GM18520 (cell line): ENCODE data around the gene MAML1.

Source experiments
- ATAC-seq: cut with Tn5 transposase; IDR thresholded peaks from one replicate; pipeline ENCODE4 v1.9.1; 2021; ENCODE audit not compliant: unreplicated experiment

The MAML1 gene

DNA sequence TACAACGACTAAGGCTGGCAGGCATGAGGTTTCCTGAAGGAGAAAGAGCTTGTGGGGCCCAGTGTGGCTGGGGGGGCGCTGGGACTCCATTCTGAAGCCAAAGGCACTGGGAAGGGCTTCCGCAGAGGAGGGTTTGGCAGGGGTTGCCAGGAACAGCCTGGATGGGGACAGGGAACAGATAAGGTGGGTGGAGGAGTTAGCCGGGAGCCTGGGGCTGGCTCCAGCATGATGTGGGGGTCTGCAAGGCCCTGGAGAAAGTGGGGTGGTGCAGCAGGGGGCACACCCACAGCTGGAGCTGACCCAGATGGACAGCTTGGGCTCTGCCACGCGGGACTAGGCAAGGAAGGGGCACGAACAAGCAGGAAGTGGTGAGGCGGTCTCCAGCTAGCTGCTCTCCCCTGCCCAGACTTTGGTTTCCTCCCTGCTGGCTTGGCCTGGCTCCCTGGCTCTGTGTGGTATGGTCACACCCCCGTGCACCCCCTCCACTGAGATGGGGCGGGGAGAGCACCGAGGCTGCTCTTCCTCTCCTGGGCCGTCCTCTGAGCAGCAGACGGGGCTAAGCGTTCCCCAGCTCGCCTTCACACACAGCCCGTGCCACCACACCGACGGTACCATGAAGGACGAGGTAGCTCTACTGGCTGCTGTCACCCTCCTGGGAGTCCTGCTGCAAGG is 61.0 kb downstream of the MAML1 start, which contains the start of gene LTC4S:
TSS of gene LTC4S (plus strand) at position 519 of the 672 bp plus-strand sequence. CDS start at position 614, 95 bp downstream.
- no peak for ATAC-seq

DNA sequence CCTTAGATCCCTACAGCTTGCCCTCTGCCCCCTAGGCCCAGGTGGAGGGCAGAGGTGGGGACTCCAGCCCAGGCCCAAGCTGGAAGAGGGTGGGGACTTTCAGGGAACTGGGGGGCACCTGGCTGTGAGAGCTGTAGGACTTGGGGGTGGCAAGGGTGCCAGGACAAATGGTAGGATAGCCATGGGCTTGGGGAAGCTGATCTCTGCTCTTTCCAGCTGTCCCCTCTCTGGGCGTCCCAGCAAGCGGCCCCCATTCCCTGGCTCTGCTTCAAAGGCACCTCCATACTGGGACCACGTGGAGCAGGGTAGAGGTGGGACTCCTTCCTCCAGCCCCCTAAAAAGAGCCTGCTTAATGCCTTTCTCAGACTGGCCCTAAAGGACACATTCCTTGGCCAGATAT is 61.5 kb downstream of the MAML1 start:
- no peak for ATAC-seq

DNA sequence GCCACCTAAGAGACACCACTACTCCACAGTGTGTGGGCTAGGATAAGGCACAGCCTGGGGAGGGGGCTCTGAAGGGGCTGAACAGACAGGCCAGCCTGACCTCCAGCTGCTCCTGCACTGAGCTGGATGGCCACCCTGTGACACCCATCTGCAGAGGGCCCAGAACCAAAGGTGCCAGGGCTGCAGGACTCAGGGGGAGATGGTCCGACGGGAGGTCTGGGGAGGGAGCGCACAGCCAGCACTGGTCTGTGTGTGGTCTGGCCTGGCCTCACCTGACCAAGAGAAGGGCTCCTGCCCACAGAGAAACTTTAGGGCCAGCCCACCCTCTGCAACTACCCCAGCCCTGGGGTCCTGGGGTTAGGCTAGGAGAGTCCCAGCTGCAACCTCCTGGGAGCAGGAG is 62.0 kb downstream of the MAML1 start:
- ATAC-seq, result no peak

DNA sequence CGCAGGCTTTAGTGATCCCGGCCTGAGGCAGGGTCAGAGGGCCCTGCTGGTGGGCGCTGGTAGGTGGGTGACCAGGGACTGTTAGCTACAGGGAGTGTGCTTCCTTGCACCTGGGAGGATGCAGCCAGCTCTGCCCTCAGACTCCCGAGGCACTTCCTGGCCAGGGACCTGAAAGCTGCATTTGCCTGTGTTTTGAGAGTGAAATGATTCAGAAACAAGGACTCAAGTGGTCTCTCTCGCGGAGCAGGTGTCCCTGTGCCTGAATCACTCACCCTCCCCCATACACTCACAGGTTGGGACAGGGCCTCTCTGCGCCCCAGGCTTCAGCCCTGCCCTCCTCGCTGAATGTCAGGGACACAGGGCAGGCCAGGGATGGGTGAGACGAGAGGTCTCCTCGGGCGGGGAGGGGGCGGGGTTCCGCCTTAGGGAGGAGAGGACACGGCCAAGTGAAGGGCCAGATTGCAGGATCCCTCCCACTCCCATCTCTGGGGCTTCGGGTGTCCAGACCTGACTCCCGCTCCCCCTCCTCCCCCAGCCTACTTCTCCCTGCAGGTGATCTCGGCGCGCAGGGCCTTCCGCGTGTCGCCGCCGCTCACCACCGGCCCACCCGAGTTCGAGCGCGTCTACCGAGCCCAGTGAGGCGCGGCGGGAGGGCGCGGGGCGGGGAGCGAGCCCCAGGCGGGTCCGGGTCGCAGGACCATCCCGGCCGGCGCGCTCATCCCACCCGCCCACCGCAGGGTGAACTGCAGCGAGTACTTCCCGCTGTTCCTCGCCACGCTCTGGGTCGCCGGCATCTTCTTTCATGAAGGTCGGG is 62.6 kb downstream of the MAML1 start:
- no peak for ATAC-seq

DNA sequence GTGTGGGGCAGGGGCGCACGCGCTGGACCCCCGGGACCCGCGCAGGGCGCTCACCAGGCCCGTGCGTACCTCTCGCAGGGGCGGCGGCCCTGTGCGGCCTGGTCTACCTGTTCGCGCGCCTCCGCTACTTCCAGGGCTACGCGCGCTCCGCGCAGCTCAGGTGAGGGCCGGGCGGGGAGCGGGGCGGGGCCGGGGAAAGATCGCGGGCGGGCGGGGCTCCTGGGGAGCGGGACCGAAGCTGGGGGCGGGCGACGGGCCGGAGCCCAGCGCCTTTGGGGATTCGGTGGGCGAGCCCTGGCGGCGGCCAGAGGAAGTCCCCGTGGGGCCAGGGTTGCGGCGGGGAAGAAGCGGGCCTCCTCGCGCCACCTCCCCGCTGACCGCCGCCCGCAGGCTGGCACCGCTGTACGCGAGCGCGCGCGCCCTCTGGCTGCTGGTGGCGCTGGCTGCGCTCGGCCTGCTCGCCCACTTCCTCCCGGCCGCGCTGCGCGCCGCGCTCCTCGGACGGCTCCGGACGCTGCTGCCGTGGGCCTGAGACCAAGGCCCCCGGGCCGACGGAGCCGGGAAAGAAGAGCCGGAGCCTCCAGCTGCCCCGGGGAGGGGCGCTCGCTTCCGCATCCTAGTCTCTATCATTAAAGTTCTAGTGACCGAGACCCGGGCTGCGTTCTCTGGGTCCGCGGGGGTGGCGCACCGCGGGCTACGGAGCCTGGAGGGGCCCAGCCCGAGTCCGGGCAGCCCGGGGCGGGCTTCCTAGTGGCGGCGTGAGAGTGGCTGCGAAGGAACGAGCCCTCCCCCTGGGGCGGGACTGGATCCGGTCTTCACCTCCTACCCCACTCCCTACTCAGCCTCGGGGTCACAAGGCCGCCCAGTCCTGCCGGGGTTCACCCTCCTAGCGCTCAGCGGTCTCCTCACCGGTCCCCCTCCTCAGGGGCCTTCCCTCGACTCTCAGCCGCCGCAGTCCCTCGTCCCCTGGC is 63.5 kb downstream of the MAML1 start:
- peak; percentile 81 for ATAC-seq

DNA sequence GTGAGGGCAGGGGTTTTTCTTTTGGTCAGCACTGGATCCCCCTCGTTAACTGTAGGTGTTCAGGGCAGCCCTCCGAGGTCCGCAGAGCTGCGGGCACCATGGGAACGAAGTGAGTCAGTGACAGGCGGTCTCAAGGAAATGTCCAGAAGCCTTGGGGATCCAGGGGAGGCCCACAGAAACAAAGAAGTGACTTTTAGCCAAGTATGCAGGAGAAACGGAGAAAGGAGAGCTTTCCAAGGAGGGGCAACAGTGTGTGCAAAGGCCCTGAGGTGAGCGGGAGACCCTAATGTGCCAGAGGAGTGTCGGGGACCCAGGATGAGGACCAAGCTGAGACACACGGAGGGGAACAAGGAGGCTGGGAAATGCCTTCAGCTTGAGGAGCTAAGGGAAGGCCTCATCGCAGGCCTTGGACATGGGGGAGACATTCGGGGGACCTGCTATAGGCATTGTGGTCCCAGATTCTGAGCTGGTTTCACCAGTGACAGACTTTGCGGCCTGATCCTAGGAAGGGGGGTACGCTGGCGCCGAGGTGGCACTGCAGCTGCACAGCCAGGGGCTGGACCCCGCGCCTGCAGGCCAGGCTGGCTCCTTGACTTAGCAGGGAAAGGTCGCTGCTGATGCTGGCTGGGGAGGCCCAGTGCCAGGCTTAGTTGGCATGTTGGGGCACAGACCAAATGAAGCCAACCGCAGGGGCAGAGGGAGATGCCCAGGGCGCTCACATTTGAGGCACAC is 64.4 kb downstream of the MAML1 start:
- ATAC-seq, result no peak

DNA sequence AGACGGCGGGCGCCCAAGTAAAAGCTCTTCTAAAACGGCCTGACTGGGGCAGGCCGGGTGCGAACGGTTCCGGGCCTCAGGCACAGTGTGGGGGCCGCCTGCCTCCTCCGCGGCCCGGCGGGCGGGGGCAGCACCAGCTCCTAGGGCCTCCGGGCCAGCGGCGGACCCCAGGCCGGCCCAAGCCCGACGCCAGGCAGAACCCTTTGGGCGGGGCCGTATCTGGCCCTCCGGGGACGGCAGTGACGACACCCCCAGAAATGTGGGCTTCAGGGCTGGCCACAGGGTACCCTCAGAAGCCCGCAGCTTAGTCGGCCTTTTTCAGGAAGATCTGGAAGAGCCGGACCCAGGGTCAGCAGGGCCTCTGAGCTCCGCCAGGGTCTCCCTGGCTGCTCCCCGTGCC is 65.1 kb downstream of the MAML1 start:
- no peak for ATAC-seq

DNA sequence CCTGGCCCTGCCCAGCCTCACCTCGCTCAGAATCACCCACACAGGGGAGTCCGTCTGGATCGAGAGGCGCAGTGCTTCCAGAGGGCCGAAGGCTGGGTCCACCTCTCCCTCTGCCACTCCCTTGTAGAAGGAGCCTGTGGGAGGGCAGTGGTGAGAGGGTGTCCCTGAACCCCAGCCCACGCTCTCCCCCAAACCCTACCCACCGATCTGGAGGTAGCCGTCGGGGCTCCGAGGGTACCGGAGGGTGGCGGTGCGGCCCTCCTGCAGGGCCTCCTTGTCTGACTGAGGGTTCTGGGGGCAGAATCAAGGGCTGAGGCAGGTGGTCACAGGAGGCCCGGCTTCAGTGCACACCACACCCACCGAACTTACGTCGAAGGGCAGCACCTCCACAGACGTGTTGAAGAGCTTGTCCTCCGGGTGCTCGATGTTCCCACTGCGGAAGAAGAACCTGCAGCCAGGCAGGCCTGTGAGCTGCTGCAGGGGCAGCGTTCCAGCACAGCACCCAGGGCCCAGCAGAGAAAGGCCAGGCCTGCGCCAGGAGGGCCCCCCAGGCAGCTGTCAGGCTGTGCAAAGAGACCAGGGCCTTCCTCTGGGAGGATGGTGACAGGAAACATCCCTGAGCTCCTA is 65.6 kb downstream of the MAML1 start:
- ATAC-seq, result no peak

DNA sequence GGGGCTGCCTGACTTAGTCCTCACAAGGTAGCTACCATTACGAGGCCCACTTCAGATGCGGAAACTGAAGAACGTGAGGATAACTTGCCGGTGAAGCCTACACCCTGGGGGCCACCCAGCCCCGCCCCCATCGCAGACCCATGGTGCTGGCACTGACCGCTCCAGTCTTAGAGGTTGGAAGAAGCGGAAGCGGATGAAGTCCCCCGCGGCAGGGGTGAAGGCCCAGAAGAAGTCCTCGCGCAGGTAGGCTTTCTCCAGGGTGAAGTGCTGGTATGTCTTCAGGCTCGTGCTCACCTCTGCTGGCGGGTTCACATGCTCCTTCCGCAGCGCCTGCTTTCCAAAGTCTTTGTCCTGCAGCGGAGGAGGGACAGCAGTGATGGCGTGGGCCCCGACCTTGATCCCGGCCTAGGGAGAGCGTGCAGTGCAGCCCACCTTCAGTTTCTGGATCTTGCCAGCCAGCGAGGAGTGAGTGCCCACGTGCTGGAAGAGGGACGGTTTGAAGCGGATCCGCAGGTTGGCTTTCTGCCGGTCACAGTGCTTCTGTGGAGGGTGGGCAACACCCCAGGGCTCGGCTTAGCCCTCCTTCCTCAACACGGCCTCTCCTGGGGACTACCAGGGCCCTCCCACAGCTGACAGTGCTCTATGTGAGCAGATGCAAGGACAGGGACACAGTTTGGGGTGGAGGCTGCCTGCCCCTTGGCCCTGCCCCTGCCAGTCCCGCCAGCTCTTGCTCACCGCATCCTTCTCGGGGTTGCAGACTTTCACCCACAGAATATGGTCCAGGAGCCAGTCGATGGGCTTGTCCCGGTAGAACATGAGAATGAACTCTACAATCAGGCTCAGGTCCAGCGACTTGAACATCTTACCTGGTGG is 66.4 kb downstream of the MAML1 start:
- no peak for ATAC-seq

DNA sequence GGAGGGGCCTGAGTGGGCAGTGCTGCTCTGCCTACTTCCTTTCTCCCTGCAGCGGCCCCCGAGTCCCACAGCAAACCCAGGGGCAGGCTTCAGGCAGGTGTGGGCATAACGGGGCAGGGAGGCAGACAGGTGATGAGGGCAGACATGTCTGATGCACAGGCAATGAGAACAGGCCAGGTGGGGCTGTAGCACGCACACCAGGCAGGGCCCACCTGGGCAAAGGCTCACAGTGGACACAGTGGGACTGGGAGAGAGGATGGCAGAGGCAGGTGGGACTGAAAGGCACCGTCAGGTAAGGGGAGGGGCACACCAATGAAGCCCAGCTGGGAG is 67.0 kb downstream of the MAML1 start:
- ATAC-seq, result no peak

DNA sequence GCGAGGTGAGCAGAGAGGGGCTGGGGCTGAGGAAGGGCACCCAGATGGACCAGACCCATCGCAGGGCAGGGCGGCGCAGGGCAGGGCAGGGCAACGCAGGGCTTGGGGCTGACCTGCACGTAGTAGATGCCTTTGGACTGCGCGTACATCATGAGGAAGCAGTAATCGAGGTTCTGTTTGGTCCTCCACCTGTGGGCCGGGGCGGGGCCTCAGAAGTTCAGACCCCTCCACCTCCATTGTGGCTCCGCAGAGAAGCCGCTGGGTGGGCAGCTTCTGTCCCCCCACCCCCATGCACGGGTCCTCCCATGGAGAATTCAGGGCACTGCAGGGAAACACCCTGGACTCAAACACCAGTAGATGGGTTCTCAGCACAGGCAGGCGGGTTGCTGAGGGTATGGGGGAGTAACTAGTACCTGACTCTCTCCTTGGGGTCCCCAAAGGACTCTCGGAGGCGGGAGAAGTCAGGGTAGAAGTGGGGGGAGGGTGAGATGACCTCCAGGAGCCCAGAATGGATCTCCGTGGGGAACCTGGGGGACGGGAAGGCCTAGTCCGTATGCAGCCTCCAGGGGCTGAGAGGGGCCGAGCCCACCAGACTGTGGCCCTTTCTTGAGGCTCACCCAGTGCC is 67.6 kb downstream of the MAML1 start:
- ATAC-seq, result no peak

DNA sequence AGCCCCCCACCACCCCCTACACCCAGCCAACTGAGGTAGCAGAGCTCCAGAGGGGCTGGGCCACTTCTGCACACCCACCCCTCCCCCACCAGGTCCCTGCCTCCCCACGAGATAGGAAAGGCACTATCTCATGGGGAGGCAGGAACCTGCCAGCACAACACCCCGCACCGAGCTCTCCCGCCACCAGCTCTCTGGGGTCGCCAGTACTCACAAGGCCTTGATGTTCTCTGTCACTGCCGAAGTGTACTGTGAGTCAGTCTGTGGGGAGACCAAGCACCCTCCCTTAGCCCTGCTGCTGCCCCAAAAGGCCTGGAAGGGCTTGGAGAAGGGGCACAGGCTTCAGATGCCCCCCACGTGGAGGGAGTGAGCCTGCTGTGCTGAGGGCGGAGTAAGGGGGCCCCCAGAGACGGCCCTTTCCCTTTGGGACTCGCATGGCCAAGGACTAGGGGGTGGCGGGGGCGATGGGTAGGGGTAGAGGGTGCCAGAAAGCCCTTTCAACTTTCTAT is 68.1 kb downstream of the MAML1 start:
- no peak for ATAC-seq

DNA sequence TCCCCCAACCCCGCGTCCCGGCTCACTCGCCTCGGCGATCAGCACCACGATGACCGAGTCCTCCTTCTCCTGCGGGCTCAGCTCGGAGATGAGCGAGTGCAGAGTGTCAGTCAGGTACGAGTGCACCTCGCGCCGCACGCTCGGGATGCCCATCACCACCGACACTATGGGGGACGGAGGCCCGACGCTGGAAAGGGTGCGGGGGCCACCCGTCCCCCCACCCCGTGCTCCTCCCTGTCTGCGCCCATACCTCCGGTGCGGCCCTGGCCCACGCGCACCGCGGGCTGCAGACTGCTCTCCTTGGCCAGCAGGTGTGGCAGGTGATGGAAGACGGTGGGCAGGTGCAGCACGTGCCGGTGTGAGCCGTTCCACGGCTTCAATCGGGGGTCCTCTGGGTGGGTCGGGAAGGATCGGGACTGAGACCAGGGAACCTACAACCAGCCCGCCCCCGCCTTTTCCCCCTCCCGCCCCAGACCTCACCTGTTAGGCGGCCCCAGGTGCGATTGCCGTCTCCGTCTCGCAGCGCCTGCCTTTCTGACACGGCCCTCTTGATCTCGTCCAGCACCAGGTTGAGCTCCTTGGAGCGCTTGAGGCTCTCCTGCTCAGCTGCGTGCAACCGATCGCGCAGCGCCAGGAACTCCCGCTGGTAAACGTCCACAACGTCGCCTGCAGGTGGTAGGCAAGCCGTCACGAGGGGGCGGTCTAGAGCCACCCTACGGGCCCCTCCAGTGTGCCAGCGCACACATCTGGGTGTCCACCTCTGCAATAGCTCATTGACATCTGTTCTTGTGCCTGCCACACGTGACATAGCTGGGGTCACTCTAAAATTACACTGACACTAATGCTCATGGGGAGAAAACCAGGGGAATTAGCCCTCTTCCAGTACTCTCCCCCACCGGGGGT is 68.9 kb downstream of the MAML1 start:
- no peak for ATAC-seq

DNA sequence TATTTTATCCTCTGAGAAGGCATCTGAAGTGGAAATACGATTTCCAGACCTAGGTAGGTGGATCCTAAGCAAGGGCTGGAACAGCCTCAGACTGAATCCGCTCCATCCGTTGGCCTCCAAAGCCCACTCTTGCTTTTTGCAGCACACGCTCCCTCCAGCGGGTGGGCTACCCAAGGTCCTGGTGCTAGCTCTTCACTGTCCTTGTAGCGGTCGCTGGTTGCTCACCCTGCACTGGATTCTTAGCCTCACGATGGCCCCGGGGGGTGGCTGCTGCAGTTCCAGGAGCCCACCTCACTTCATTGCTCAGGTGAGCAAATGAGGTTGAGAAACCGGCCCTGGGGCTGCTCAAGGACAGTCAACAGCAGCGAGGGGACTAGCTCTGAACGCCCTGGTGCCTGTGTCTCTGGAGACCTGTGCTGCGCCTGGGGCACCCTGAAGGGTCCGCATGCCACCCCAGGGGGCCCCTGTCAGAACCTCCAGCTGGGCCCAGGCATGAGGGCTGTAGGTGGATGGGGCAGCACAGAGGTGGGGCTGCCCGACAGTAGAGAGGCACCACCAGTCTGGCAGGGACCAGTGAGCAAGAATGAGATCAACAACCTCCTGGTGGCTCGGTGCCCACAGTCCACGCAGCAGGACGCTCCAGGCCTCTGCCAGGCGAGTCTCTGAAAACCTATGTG is 69.7 kb downstream of the MAML1 start:
- ATAC-seq, result no peak

DNA sequence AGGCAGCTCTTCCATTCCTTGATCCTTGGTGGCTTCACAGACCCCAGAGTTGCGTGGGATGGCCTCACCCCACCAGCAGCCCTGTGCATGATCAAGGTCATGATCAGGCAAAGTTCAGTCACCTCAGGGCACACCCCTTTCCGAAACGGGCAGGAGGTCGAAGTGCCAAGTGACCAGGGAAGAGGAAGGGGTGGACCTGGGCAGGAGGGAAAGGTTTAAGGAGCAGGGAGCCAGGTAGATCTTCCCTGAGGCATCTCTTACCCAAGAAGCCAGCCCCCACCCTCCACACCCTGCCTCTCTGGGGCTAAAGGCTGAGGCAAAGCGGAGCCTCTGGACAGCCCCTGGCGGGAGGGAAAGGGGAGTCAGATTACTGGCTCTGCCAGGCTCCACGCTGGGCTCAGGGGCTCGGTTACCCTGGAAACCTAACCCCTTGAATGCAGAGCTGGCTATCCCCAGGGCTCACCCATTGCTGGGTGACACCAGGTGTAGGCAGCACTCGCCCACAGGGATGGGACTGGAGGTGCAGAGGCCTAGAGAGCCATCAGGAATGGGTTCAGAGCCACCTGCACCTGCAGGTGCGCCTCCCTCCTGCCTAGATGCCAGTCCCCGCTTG is 70.4 kb downstream of the MAML1 start:
- no peak for ATAC-seq

DNA sequence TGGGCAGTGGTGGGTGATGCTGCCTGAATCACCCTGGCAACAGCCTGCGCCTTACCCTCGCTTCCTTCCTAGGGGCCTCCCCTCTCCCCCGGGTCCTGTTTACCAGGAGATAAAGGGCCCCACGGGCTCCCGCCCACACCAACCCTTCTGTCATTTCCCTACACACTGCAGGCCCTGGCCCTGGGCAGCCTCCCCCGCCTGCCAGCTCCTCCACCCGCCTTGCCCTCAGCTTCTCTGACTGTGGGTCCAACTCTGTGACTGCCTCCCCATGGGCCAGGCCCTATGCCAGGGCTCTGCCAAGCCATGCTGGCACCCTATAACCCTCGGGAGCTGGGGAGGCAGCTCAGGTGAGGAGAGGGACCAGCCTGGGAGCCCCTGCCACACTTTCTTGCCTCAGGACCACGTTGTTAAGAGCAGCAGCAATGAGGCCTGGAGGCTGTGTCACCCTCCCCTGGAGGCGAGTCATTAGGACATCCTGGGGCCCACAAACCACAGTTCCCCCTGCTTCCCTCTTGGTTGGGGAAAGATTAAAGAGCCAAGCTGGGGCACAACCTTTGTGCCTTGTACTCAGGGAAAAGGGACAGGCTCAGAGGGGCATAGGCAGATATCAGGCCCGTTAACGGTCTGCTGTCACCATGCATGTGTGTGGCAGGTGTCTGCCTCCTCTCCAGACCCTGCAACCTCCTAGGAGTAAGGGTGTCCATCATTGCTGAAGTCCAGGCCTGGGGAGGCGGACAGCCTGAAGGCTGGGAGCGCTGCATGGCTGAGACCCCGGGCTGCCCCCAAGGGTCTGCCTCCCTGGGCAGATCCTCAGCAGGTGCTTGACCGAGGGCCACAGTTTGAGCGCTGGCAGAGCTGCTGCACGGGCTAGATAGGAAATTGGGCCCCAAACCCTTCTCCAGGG is 71.3 kb downstream of the MAML1 start:
- ATAC-seq, result no peak
